GM19467 (cell line): ENCODE measurements around the gene CALCA.

Experiments used
- ATAC-seq: cut with Tn5 transposase; IDR thresholded peaks from one replicate; pipeline ENCODE4 v1.9.1; 2021; ENCODE audit warnings: mild to moderate bottlenecking, moderate library complexity; ENCODE audit not compliant: unreplicated experiment

Gene CALCA

DNA sequence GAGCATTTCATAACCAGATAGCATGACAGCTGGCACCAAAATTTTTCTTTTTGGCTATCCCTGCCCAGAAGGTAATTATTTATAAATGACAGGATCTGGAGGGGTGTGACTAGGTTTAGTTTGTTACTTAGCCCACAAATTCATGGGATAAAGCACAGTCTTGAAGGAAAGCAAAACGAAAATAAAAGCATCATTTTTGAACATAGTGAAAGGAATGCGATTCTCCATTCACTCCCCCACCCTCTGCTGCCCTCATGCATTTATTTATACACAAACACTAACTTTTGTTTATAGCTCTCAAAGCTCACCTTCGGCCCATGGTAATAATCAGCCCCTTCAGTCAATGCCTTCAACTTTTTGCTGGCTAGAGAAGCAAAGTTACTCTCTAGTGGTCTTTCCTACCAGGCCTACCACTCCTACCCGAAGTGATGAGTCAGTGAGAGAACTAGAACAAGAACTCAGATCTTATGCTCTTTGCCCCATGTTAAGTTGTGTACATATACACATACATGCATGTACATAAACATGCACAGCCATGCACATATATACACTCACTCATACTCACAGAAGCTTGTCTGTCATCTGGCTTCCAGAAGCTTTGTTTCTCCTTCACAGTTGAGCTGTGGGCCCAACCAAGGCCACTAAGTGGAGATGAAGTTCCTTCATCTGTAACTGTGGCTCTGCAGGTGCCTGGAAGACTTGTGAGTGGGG is 22.6 kb downstream of the CALCA start:
- no peak for ATAC-seq

DNA sequence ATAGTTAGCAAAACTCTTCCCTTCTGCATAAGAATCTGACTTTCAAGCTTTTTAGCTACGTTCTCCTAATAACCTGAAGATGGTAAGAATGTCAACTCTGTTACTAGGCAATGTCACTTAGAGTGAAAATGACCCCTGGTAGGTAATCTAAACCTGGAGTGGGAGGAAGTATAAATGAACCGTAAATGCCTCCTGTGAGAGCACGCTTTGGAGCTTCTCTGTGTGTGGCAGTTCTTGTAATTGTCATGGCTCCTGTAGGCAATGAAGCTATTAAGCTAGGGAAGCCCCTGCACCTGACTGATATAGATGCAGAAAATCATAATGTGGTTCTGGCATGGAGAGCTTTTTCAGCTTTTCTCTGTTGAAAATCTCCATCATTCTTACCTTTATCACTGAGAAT is 29.4 kb downstream of the CALCA start:
- ATAC-seq = no peak

DNA sequence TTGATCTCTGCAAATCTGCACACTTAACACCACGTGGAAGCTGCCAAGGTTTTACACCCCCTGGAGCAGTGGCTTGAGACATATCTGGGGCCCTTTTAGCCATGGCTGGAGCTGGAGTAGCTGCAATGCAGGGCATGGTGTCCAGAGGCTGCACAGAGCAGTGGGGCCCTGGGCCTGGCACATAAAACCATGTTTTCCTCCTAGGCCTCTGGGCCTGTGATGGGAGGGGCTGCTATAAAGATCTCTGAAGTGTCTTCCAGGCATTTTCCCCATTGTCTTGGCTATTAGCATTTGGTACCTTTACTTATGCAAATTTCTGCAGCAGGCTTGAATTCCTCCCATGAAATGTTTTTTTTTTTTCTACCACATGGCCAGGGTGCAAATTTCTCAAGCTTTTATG is 33.2 kb downstream of the CALCA start:
- ATAC-seq = no peak

DNA sequence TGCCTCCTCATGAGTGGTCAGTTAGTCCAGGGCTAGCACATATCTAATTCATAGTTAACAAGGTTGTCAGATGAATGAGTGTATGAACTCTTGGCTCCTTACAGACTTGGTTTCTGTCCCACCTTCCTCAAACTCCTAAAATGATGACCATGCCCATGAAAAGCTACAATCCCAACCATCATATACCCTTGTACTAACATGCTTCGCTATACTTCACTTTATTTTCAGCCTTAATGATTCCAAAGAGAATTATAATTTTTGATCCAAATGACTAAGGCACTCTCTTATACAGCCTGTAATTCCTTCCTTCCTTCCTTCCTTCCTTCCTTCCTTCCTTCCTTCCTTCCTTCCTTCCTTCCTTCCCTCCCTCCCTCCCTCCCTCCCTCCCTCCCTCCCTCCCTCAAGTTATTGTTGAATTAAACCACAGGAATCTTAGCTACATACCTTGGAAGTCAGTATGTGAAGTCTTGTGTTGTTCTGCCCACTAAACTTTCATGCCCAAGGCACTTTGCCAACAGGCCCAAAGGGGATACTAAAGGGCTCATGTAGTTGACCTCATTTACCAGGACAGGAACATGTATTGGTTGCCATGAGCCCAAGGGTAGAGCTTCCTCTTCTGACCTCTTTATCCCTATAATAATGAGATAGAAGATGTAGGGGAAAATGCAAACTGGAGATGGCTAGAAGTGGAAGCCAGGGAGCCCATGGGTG is 37.4 kb downstream of the CALCA start:
- no peak for ATAC-seq

DNA sequence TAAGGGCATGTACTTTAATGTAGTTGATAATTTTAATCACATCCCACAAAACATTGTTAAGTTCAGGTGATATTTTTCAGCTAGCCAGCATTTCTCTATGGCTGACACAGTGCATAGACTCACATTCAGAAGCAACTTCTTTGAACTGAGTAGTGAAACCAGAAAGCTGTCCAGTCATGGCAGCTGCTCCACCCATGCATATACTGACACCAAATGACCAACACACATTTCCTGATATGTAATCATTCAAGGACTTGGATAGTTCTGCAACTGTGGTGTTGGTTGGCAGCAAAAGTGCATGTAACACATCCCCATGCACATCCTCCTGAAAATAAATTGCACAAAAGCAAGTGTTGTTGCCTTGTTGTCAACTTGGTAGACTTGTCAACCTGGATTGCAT is 39.7 kb downstream of the CALCA start:
- no peak for ATAC-seq

DNA sequence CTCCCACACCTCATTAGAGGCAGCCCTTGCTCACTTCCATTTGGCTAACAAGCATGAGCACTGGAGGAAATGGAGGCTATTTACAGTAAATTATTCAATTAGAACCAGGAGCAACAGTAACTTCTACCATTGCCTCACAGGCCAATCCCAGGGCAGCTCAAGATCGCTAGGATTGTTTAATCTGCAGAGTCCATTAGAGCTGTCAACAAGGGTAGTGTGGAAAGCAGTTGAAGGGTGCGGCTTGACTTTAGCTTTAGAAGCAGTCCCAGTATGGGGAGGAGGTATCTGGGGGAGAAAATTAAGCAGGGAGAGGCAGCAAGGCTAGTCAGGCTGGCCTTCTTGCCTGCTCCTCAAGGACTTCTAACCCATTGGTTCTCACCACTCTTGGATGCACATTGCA is 41.8 kb downstream of the CALCA start:
- ATAC-seq = no peak

DNA sequence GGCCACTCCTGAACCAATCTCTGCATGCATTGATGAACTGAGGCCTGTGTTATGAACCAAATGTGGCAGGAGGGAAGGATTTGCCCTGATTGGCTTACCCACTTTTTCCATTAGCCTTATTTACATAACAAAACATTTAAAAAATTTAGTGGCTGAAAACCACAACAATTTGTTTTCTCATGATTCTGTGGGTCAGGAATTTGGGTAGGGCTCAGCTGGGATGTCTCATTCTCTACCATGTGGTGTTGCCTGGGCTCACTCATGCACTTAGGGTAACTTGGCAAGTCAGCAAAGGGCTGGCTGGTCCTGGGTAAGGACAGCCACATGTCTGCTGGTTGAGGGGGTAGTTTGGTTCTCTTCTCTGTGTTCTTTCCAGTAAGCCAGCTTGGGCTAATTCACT is 45.0 kb downstream of the CALCA start:
- ATAC-seq = no peak

DNA sequence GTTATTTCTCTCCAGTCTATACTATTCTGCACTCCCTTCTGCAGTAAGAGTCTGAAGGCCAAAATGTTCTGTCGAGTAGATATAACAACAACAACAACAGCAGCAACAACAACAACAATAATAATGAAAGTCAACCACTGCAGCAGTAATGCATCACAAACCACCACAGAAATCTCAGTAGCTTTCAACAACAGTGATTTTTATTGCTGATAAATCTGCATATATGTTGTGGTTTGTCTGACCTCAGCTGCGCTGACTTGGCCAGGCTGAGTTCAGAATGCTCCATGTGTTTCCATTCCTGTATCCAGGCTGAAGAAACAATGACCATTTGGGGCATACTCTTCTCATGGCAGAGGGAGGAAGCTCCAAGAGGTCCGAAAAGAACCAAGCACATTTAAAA is 47.8 kb downstream of the CALCA start:
- no peak for ATAC-seq
